OCI-LY1 (cell line): ENCODE measurements around the gene NTMT2.

Experiments used
- H2AFZ ChIP-seq: fragments of 200-600 bp; sonication (generic), shearing (Covaris generic); 2 replicates; pipeline ENCODE4 v1.6.0; 2014; ENCODE audit warnings: antibody characterized with exemption, mild to moderate bottlenecking, low read length
- H3F3A ChIP-seq: fragments of 200-600 bp; sonication (generic), shearing (Covaris generic); 2 replicates; pipeline ENCODE4 v1.6.0; 2014; ENCODE audit warnings: mild to moderate bottlenecking, antibody characterized with exemption, low read length, moderate library complexity; ENCODE audit not compliant: insufficient read depth
- H3K27ac ChIP-seq: fragments of 200-600 bp; sonication (generic); 2 replicates; pipeline ENCODE4 v1.5.1; 2014; ENCODE audit warnings: low read length, mixed run types, mild to moderate bottlenecking, low read depth; ENCODE audit not compliant: poor library complexity, severe bottlenecking
- H3K27me3 ChIP-seq: fragments of 200-600 bp; sonication (generic); 2 replicates; pipeline ENCODE4 v1.6.0; 2014; ENCODE audit warnings: antibody characterized with exemption, mild to moderate bottlenecking, low read length, moderate library complexity; ENCODE audit not compliant: insufficient read depth
- H3K36me3 ChIP-seq: fragments of 200-600 bp; sonication (generic); 2 replicates; pipeline ENCODE4 v1.6.1; 2014; ENCODE audit warnings: mild to moderate bottlenecking, antibody characterized with exemption, low read length, moderate library complexity, mixed read lengths; ENCODE audit not compliant: insufficient read depth
- H3K4me1 ChIP-seq: fragments of 200-600 bp; sonication (generic); 2 replicates; pipeline ENCODE4 v1.5.1; 2014; ENCODE audit warnings: mild to moderate bottlenecking, low read length, moderate library complexity; ENCODE audit not compliant: insufficient read depth, severe bottlenecking
- H3K4me2 ChIP-seq: fragments of 200-600 bp; sonication (generic), shearing (Covaris generic); 2 replicates; pipeline ENCODE4 v1.6.1; 2014; ENCODE audit warnings: low read length
- H3K4me3 ChIP-seq: fragments of 200-600 bp; sonication (generic); 2 replicates; pipeline ENCODE4 v1.5.1; 2014; ENCODE audit warnings: low read length, low read depth, mild to moderate bottlenecking, mixed read lengths; ENCODE audit not compliant: poor library complexity, severe bottlenecking
- H3K79me2 ChIP-seq: fragments of 200-600 bp; shearing (Covaris generic); 2 replicates; pipeline ENCODE4 v1.6.1; 2016; ENCODE audit warnings: mixed run types, low read length, mixed read lengths; ENCODE audit not compliant: insufficient read depth
- H3K9ac ChIP-seq: fragments of 200-600 bp; sonication (generic), shearing (Covaris generic); 2 replicates; pipeline ENCODE4 v1.6.1; 2014; ENCODE audit warnings: mild to moderate bottlenecking, low read length, mixed read lengths
- H3K9me2 ChIP-seq: fragments of 200-600 bp; sonication (generic), shearing (Covaris generic); 2 replicates; pipeline ENCODE4 v1.6.1; 2014; ENCODE audit warnings: low read depth, mild to moderate bottlenecking, low read length, mixed read lengths
- H3K9me3 ChIP-seq: fragments of 200-600 bp; shearing (Covaris generic); 2 replicates; pipeline ENCODE4 v1.6.1; 2014; ENCODE audit warnings: low read length, mixed read lengths
- H4K20me1 ChIP-seq: fragments of 200-600 bp; sonication (generic), shearing (Covaris generic); 2 replicates; pipeline ENCODE4 v1.6.0; 2016; ENCODE audit warnings: mild to moderate bottlenecking, low read length; ENCODE audit not compliant: insufficient read depth
- CTCF ChIP-seq: fragments of 200-600 bp; sonication (generic), shearing (Covaris generic); IDR thresholded peaks from 2 replicates; pipeline ENCODE4 v1.5.1; 2017; ENCODE audit warnings: mild to moderate bottlenecking, antibody characterized with exemption, low read length, moderate library complexity, mixed read lengths
- EZH2 ChIP-seq: fragments of 200-600 bp; sonication (generic), shearing (Covaris generic); IDR thresholded peaks from 2 replicates; pipeline ENCODE4 v1.8.0; 2017; ENCODE audit warnings: borderline replicate concordance, mixed run types, mild to moderate bottlenecking, antibody characterized with exemption, low read length, moderate library complexity, mixed read lengths

NTMT2 gene

DNA sequence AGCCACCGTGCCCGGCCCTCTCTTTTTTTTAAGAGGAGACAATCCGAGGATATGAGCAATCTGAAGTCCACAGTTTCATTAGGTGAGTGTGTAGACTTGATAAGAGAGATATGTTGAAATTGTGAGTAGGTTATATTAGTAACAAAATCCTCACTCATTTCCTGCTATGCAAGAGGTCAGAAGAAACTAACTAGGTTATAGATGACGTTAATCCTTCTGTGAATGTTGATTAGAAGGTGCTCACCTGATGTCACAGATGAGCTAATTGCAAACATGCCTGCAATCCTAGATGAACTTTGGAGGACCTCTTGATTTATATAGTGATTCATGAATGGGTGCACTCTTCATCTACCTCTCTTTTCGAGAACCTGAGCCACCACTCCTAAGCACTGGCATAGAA, 29.3 kb downstream of the NTMT2 start:
- Histone ChIP-seq H3K9me3 (no peaks in the 10 kb centered on the region), H3K4me1 (no peaks in the 10 kb centered on the region), H2AFZ (no peak overlapping the region), H3F3A (no peaks in the 10 kb centered on the region), H3K9ac (no peak overlapping the region), H3K27ac (no peak overlapping the region), H3K9me2 (no peaks in the 10 kb centered on the region), H3K79me2 (no peaks in the 10 kb centered on the region), H4K20me1 (no peaks in the 10 kb centered on the region), H3K4me3 (no peak overlapping the region), H3K36me3 (no peaks in the 10 kb centered on the region), H3K4me2 (no peak overlapping the region), H3K27me3 (no peaks in the 10 kb centered on the region)
- TF ChIP-seq EZH2 (no peak), CTCF (no peak)

DNA sequence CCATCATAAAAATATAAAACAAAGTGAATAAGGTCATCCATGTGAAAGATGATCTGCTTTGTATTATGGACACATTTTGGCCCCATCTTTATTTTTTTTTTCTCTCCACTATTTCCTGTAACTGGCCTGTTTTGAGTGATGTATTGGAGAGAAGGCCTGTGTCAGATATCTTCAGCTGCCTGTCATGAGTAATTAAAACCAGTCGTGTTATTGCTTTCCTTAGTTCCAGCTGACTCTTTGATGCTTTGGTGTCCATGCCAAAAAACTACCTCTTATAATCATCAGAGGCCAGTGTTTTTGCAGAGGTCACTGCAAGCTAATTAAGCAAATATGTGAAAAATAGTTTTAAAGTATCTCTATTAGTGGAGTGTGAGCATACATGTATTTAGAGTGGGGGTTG, 29.7 kb downstream of the NTMT2 start:
- Histone ChIP-seq H3K36me3 (no peaks in the 10 kb centered on the region), H3K79me2 (no peaks in the 10 kb centered on the region), H3K4me3 (no peak overlapping the region), H3K9me3 (no peaks in the 10 kb centered on the region), H3K9ac (no peak overlapping the region), H3F3A (no peaks in the 10 kb centered on the region), H3K9me2 (no peaks in the 10 kb centered on the region), H4K20me1 (no peaks in the 10 kb centered on the region), H3K4me1 (no peaks in the 10 kb centered on the region), H3K27ac (no peak overlapping the region), H2AFZ (no peak overlapping the region), H3K27me3 (no peaks in the 10 kb centered on the region), H3K4me2 (no peak overlapping the region)
- TF ChIP-seq EZH2 (no peak), CTCF (no peak)

DNA sequence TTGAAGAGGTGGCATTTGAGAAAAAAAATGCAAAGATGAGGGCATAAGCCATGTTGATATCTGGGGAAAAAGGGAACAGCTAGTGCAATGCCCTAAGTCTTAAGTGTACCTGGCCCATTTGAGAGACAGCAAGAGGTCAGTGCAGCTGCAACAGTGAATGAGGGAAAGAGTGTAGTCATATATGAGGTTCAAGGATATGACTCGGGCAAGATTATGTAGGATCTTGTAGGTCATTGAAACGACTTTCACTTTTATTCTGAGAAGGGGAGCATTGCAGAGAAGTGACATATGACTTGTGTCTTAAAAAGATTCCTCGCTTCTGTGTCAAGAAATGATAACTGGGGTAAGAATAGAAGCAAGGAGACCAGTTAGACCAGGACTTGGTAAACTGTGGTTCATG, 31.0 kb downstream of the NTMT2 start:
- Histone ChIP-seq H3K4me1 (no peaks in the 10 kb centered on the region), H3K9ac (no peak overlapping the region), H3K9me3 (no peaks in the 10 kb centered on the region), H3K79me2 (no peaks in the 10 kb centered on the region), H4K20me1 (no peaks in the 10 kb centered on the region), H3K4me3 (no peak overlapping the region), H3K4me2 (no peak overlapping the region), H3K9me2 (no peaks in the 10 kb centered on the region), H3K27ac (no peak overlapping the region), H3F3A (no peaks in the 10 kb centered on the region), H3K36me3 (no peaks in the 10 kb centered on the region), H2AFZ (no peak overlapping the region), H3K27me3 (no peaks in the 10 kb centered on the region)
- TF ChIP-seq CTCF (no peak), EZH2 (no peak)
